Measurements from ENCODE around the gene ZNF585A. TPM values are rescaled to one million over a fixed set of nuclear protein-coding genes. Genes with fewer than 3 reads are reported as not detected.

The ZNF585A gene
- total and polyA plus RNA-seq, 2 of the 4 experiments (the other 2 are of a cell fraction) = 6.2 to 9.5 TPM

GRCh38 chr19:37160153-37160552, 12.3 kb downstream of the ZNF585A start:
- intact Hi-C loops (cut with micrococcal nuclease) (no loop called here), in situ Hi-C loops (cut with MboI; ENCODE audit: low sequenced_read_pairs) (no loop called here)
- CTCF ChIA-PET = no interaction called here

More at GRCh38 chr19:37160153-37160552, 12.3 kb downstream of the ZNF585A start:
- Histone ChIP-seq H3K27ac (ENCODE audit: insufficient read depth, low read length) (no peak overlapping the region), H2BK20ac (ENCODE audit: low read depth, low read length) (no peak overlapping the region), H3K4me1 (ENCODE audit: control insufficient read depth, insufficient read depth, low read length) (no peaks in the 10 kb centered on the region), H3K23ac (ENCODE audit: low read depth, low read length) (no peak overlapping the region), H3K4me3 (ENCODE audit: insufficient read depth, low read depth, low read length) (no peak overlapping the region), H3K4me2 (ENCODE audit: low read depth, low read length) (no peak overlapping the region), H3K9ac (ENCODE audit: low read depth, low read length) (no peak overlapping the region), H2BK15ac (ENCODE audit: low read depth, low read length) (no peak overlapping the region), H3K4ac (ENCODE audit: low read depth, low read length) (no peak overlapping the region), H3K56ac (ENCODE audit: extremely low read depth, insufficient read depth, low read length) (no peak overlapping the region), H3K9me3 (ENCODE audit: control insufficient read depth, insufficient read depth, low read length) (peaks cover 36% of the 10 kb centered on the region), H3K9me1 (ENCODE audit: insufficient read depth, low read length) (no peaks in the 10 kb centered on the region), H2AK9ac (replicated peaks; ENCODE audit: low read depth, low read length, poor library complexity) (no peak overlapping the region), H2AK5ac (ENCODE audit: low read depth, low read length) (no peak overlapping the region), H4K5ac (ENCODE audit: low read depth, low read length) (no peak overlapping the region), H3K79me1 (ENCODE audit: low read depth in 1 of 2, low read length in 2 of 2) (no peaks in the 10 kb centered on the region), H4K20me1 (ENCODE audit: insufficient read depth, low read length) (no peaks in the 10 kb centered on the region), H3K36me3 (ENCODE audit: control insufficient read depth, insufficient read depth, low read length) (peaks cover 33% of the 10 kb centered on the region), H2AFZ (replicated peaks; ENCODE audit: low read length, poor library complexity) (no peak overlapping the region), H2BK5ac (ENCODE audit: low read depth, low read length, poor library complexity, severe bottlenecking) (no peak overlapping the region), H4K8ac (ENCODE audit: low read depth in 2 of 2, low read length in 2 of 2) (no peak overlapping the region), H3K18ac (ENCODE audit: low read depth, low read length) (no peak overlapping the region), H3K14ac (replicated peaks; ENCODE audit: low read depth, low read length) (no peak overlapping the region), H2BK120ac (ENCODE audit: low read depth, low read length) (no peak overlapping the region), H4K91ac (ENCODE audit: insufficient read depth, low read depth, low read length) (no peak overlapping the region), H3K27me3 (ENCODE audit: control insufficient read depth, insufficient read depth, low read length) (no peaks in the 10 kb centered on the region)
- DNase-seq (no peak), ATAC-seq (ENCODE audit: low read depth) (no peak)
- no CpG with 5 or more reads among the region's 1 CpG for WGBS, 2 experiments (ENCODE audit: extremely low coverage in 2 of 2, insufficient read length in 1 of 2)
- dilution Hi-C loops (cut with HindIII; ENCODE audit: low sequenced_read_pairs, unreplicated experiment) = no loop called here
- no peak for TF ChIP-seq CEBPB (IDR thresholded peaks at IDR 0.05; ENCODE audit: low read depth, low read length)
- no peak for TF ChIP-seq POLR2A (IDR thresholded peaks at IDR 0.05; ENCODE audit: low read depth, low read length)
- no peak for TF ChIP-seq BHLHE40 (IDR thresholded peaks at IDR 0.05; ENCODE audit: low read depth, low read length)
- no peak for TF ChIP-seq RCOR1 (IDR thresholded peaks at IDR 0.05; ENCODE audit: insufficient replicate concordance, low read length)
- TF ChIP-seq MAZ (IDR thresholded peaks at IDR 0.05; ENCODE audit: borderline replicate concordance, low read depth, low read length) = no peak
- no peak for TF ChIP-seq SMC3 (IDR thresholded peaks at IDR 0.05; ENCODE audit: low read depth, low read length)
- no peak for TF ChIP-seq CTCF (conservative IDR thresholded peaks at IDR 0.05; ENCODE audit: low read depth, low read length)
- TF ChIP-seq CHD1 (IDR thresholded peaks at IDR 0.05; ENCODE audit: low read depth, low read length) = no peak
- POLR2A ChIA-PET (ENCODE audit: unreplicated experiment) = no interaction called here
- BruUV-seq (replicated peaks) = no TSS peak
